Measurements from ENCODE around the gene ATP2B2. TPM values are rescaled to one million over a fixed set of nuclear protein-coding genes. Genes with fewer than 3 reads are reported as not detected.

Gene ATP2B2
- total RNA-seq, 1 donor from 2014 or later: not detected

- Mint-ChIP-seq H3K27ac (no peak overlapping the region), H3K4me1 (no peaks in the 10 kb centered on the region), H3K9me3 (no peaks in the 10 kb centered on the region), H3K27me3 (ENCODE audit: low read depth) (peaks cover 45% of the 10 kb centered on the region), H3K4me3 (no peak overlapping the region), H3K36me3 (no peaks in the 10 kb centered on the region)
- TF ChIP-seq CTCF (IDR thresholded peaks at IDR 0.05; ENCODE audit: unreplicated experiment): no peak
- no peak for DNase-seq (ENCODE audit: low spot score in 2 of 2, unreplicated experiment in 2 of 2)
Measured at GRCh38 chr3:10389995-10390394, 115.4 kb downstream of the ATP2B2 start.

DNA sequence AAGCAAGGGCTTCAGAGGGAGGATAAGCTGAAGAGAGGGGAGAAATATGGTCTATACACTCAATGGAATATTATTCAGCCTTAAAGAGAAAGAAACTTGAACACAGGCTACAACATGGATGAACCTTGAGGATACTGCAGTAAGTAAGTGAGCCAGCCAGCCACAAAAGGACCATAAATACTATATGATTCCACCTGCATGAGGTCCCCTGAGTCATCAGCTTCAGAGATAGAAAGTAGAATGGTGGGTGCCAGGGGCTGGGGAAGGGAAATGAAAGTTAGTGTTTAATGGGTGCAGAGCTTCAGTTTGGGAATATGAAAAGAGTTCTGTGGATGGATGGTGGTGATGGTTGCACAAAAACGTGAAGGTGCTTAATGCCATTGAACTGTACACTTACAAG is 116.0 kb downstream of the ATP2B2 start:
- TF ChIP-seq CTCF (IDR thresholded peaks at IDR 0.05; ENCODE audit: unreplicated experiment): no peak
- no peaks in the 10 kb centered on the region for H3K4me1 Mint-ChIP-seq
- peaks cover 49% of the 10 kb centered on the region for H3K27me3 Mint-ChIP-seq (ENCODE audit: low read depth)
- no peaks in the 10 kb centered on the region for H3K36me3 Mint-ChIP-seq
- H3K9me3 Mint-ChIP-seq: no peaks in the 10 kb centered on the region
- no peak overlapping the region for H3K4me3 Mint-ChIP-seq
- H3K27ac Mint-ChIP-seq: no peak overlapping the region
- DNase-seq (ENCODE audit: low spot score in 2 of 2, unreplicated experiment in 2 of 2): no peak

DNA sequence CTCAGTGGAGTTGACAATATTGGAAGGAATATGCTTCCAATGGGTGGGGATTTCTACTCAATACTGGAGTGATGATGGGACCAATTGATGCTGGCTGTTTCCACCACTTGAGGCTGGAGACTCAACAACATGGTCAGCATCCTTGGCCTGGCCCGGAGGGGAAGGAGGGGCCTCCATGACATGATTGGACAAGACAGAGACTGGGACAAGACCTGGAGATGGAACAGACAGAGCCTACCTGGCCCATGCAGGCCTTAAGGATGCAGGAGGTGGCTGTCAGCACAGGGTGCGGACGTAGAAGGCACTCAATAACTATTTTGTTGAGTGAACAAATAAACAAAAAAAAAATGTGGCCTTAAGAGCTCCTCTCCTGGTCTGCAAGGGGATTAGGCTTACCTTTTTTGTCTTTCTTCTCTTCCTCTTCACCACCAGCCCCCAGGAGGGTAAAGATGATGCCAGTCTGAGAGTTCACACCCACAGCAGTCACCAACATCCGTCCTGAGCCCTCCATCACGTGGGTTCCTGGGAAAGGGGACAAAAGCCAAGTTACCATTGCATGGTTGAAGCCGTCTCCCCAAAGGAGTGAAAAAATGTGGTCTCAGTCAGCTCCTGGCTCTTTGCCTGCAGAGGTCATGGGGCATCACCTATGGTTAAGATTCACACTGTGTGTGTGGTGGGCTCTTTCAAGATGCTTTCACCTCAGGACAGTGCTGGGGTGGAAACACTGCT is 117.3 kb downstream of the ATP2B2 start:
- peaks cover 56% of the 10 kb centered on the region for H3K27me3 Mint-ChIP-seq (ENCODE audit: low read depth)
- H3K4me1 Mint-ChIP-seq: no peaks in the 10 kb centered on the region
- no peak overlapping the region for H3K27ac Mint-ChIP-seq
- TF ChIP-seq CTCF (IDR thresholded peaks at IDR 0.05; ENCODE audit: unreplicated experiment): no peak
- no peaks in the 10 kb centered on the region for H3K36me3 Mint-ChIP-seq
- no peaks in the 10 kb centered on the region for H3K9me3 Mint-ChIP-seq
- H3K4me3 Mint-ChIP-seq: no peak overlapping the region
- no peak for DNase-seq (ENCODE audit: low spot score in 2 of 2, unreplicated experiment in 2 of 2)

GRCh38 chr3:10386121-10386520 is 119.3 kb downstream of the ATP2B2 start:
- Mint-ChIP-seq H3K9me3 (no peaks in the 10 kb centered on the region), H3K4me3 (no peak overlapping the region), H3K27ac (no peak overlapping the region), H3K27me3 (ENCODE audit: low read depth) (peaks cover 50% of the 10 kb centered on the region), H3K4me1 (no peaks in the 10 kb centered on the region), H3K36me3 (no peaks in the 10 kb centered on the region)
- no peak for TF ChIP-seq CTCF (IDR thresholded peaks at IDR 0.05; ENCODE audit: unreplicated experiment)
- DNase-seq (ENCODE audit: low spot score in 2 of 2, unreplicated experiment in 2 of 2): no peak

GRCh38 chr3:10384541-10385360 is 120.6 kb downstream of the ATP2B2 start:
- H3K27ac Mint-ChIP-seq: no peak overlapping the region
- DNase-seq (ENCODE audit: low spot score in 2 of 2, unreplicated experiment in 2 of 2): no peak
- H3K9me3 Mint-ChIP-seq: no peaks in the 10 kb centered on the region
- TF ChIP-seq CTCF (IDR thresholded peaks at IDR 0.05; ENCODE audit: unreplicated experiment): no peak
- no peaks in the 10 kb centered on the region for H3K36me3 Mint-ChIP-seq
- H3K4me1 Mint-ChIP-seq: no peaks in the 10 kb centered on the region
- H3K4me3 Mint-ChIP-seq: no peak overlapping the region
- H3K27me3 Mint-ChIP-seq (ENCODE audit: low read depth): peaks cover 50% of the 10 kb centered on the region
